Mesodermal cell (in vitro differentiated cells): ENCODE measurements around the gene MAP2K3.
A peak's percentile ranks its signal among the peaks of the same experiment; 100 is the strongest.

Experiments
- H3K27ac ChIP-seq: 2 replicates; pipeline ENCODE4 v1.7.0; 2013; ENCODE audit warnings: mild to moderate bottlenecking, low read depth, low read length, moderate library complexity; ENCODE audit not compliant: severe bottlenecking
- H3K36me3 ChIP-seq: 2 replicates; pipeline ENCODE4 v1.7.1; 2013; ENCODE audit warnings: mild to moderate bottlenecking, low read length, moderate library complexity; ENCODE audit not compliant: control insufficient read depth, insufficient read depth
- H3K4me1 ChIP-seq: one replicate; pipeline ENCODE4 v1.7.1; 2013; ENCODE audit warnings: mild to moderate bottlenecking, low read length; ENCODE audit not compliant: insufficient read depth, control insufficient read depth, poor library complexity, severe bottlenecking
- H3K4me3 ChIP-seq: 2 replicates; pipeline ENCODE4 v1.7.0; 2013; ENCODE audit warnings: low read length, control low read depth, mild to moderate bottlenecking; ENCODE audit not compliant: insufficient read depth, poor library complexity, severe bottlenecking; ENCODE audit errors: extremely low read depth
- H3K9me3 ChIP-seq: 2 replicates; pipeline ENCODE4 v1.7.1; 2013; ENCODE audit warnings: mild to moderate bottlenecking, low read length, moderate library complexity; ENCODE audit not compliant: control insufficient read depth
- WGBS, 2 experiments: methylation state at CpG; one replicate each; pipeline ENCODE4 v1.1.5; 2013; ENCODE audit warnings: missing lambda C conversion rate in 2 of 2; ENCODE audit not compliant: insufficient coverage in 2 of 2; 5-methylcytosine and 5-hydroxymethylcytosine counted together

MAP2K3 gene

GRCh38 chr17:21253646-21254441, 30.7 kb upstream of the MAP2K3 start:
- peaks cover 10% of the 10 kb centered on the region for H3K4me1 ChIP-seq
- peak overlapping the region; percentile 41 for H3K4me3 ChIP-seq
- H3K36me3 ChIP-seq, result no peaks in the 10 kb centered on the region
- WGBS, 2 experiments, result 63 to 79% methylated on average over 10 to 15 of the region's 15 CpGs
- H3K27ac ChIP-seq, result peak overlapping the region; percentile 23
- no peaks in the 10 kb centered on the region for H3K9me3 ChIP-seq

- 92 to 95% methylated on average over 7 of the region's 7 CpGs for WGBS, 2 experiments
- no peaks in the 10 kb centered on the region for H3K4me1 ChIP-seq
- H3K9me3 ChIP-seq, result no peaks in the 10 kb centered on the region
- H3K27ac ChIP-seq, result no peak overlapping the region
- H3K36me3 ChIP-seq, result no peaks in the 10 kb centered on the region
- H3K4me3 ChIP-seq, result no peak overlapping the region
These were observed 25.9 kb upstream of the MAP2K3 start for GRCh38 chr17:21258593-21258992.

GRCh38 chr17:21262259-21262993, 22.1 kb upstream of the MAP2K3 start:
- Histone ChIP-seq H3K36me3 (no peaks in the 10 kb centered on the region), H3K4me1 (no peaks in the 10 kb centered on the region), H3K27ac (no peak overlapping the region), H3K4me3 (no peak overlapping the region), H3K9me3 (no peaks in the 10 kb centered on the region)
- 80 to 82% methylated on average over 7 to 10 of the region's 12 CpGs for WGBS, 2 experiments

- Histone ChIP-seq H3K36me3 (no peaks in the 10 kb centered on the region), H3K9me3 (no peaks in the 10 kb centered on the region), H3K4me3 (no peak overlapping the region), H3K4me1 (peaks cover 2% of the 10 kb centered on the region), H3K27ac (no peak overlapping the region)
- 89 to 94% methylated on average over 5 of the region's 6 CpGs for WGBS, 2 experiments
These were observed 21.1 kb upstream of the MAP2K3 start for GRCh38 chr17:21263376-21263775.

GRCh38 chr17:21268596-21269188, 15.8 kb upstream of the MAP2K3 start:
- 84 to 87% methylated on average over 3 to 5 of the region's 7 CpGs for WGBS, 2 experiments
- Histone ChIP-seq H3K36me3 (no peaks in the 10 kb centered on the region), H3K4me1 (peaks cover 2% of the 10 kb centered on the region)

GRCh38 chr17:21269394-21269793, 15.1 kb upstream of the MAP2K3 start:
- WGBS, 2 experiments, result 85 to 93% methylated on average over 3 to 4 of the region's 8 CpGs
- Histone ChIP-seq H3K9me3 (no peaks in the 10 kb centered on the region), H3K36me3 (no peaks in the 10 kb centered on the region), H3K4me3 (no peak overlapping the region), H3K4me1 (peaks cover 2% of the 10 kb centered on the region), H3K27ac (no peak overlapping the region)

More at GRCh38 chr17:21268596-21269188, 15.8 kb upstream of the MAP2K3 start:
- no peaks in the 10 kb centered on the region for H3K9me3 ChIP-seq
- H3K27ac ChIP-seq, result no peak overlapping the region
- H3K4me3 ChIP-seq, result no peak overlapping the region

GRCh38 chr17:21271454-21272183, 12.9 kb upstream of the MAP2K3 start:
- H3K4me3 ChIP-seq, result no peak overlapping the region
- WGBS, 2 experiments, result 92 to 100% methylated on average over 2 to 4 of the region's 10 CpGs
- H3K9me3 ChIP-seq, result no peaks in the 10 kb centered on the region
- H3K27ac ChIP-seq, result no peak overlapping the region
- peaks cover 2% of the 10 kb centered on the region for H3K4me1 ChIP-seq
- H3K36me3 ChIP-seq, result no peaks in the 10 kb centered on the region

- Histone ChIP-seq H3K4me3 (no peak overlapping the region), H3K4me1 (peaks cover 2% of the 10 kb centered on the region), H3K9me3 (no peaks in the 10 kb centered on the region), H3K27ac (no peak overlapping the region), H3K36me3 (no peaks in the 10 kb centered on the region)
- 80 to 90% methylated on average over 3 of the region's 3 CpGs for WGBS, 2 experiments
These were observed 12.3 kb upstream of the MAP2K3 start for GRCh38 chr17:21272250-21272649.

GRCh38 chr17:21272881-21273792, 11.4 kb upstream of the MAP2K3 start:
- no peak overlapping the region for H3K4me3 ChIP-seq
- 87 to 91% methylated on average over 6 to 11 of the region's 14 CpGs for WGBS, 2 experiments
- no peaks in the 10 kb centered on the region for H3K36me3 ChIP-seq
- peaks cover under 1% of the 10 kb centered on the region for H3K4me1 ChIP-seq
- H3K27ac ChIP-seq, result no peak overlapping the region
- no peaks in the 10 kb centered on the region for H3K9me3 ChIP-seq
